ENCODE measurements around the gene EIF2AK2.
"Not testable (repeated sequence)": the region's sequence is repeated elsewhere in the genome, so short reads cannot be mapped to it uniquely, and the experiment has no call there.

GRCh38 chr2:37195862-37196319 is 39.1 kb upstream of the EIF2AK2 start:
- not testable (repeated sequence) for TF ChIP-seq CTCF (IDR thresholded peaks at IDR 0.05 in 8 of 11, conservative IDR thresholded peaks at IDR 0.05 in 3 of 11); POLR2AphosphoS5 (IDR thresholded peaks at IDR 0.05)

Data from spleen (tissue), 7 donors.